ENCODE measurements around the gene TBL1X. TPM values are rescaled to one million over a fixed set of nuclear protein-coding genes. Genes with fewer than 3 reads are reported as not detected.

Gene TBL1X
- polyA plus RNA-seq, 3 donors = 12.5 to 19.5 (median 13.8) TPM

DNA sequence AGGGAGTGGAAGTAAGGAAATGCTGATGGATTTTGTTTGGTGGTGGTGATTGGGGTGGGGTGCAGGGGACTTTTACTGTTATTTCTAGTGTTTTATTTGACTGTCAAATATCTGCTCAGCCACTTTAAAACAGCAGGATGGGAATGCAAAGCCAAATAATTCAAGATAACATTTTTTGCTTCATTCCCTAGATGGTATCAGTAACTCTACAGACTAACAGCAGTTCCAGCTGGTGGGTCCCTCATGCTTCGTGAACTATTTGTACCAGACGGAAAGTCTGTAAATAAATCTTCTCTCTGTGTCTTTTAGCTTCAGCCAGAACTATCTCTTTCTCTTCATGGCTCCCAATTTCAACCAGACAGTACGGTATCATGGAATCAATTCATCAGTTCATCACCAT lies 273.3 kb downstream of the TBL1X start:
- TF ChIP-seq, protein P1, sequence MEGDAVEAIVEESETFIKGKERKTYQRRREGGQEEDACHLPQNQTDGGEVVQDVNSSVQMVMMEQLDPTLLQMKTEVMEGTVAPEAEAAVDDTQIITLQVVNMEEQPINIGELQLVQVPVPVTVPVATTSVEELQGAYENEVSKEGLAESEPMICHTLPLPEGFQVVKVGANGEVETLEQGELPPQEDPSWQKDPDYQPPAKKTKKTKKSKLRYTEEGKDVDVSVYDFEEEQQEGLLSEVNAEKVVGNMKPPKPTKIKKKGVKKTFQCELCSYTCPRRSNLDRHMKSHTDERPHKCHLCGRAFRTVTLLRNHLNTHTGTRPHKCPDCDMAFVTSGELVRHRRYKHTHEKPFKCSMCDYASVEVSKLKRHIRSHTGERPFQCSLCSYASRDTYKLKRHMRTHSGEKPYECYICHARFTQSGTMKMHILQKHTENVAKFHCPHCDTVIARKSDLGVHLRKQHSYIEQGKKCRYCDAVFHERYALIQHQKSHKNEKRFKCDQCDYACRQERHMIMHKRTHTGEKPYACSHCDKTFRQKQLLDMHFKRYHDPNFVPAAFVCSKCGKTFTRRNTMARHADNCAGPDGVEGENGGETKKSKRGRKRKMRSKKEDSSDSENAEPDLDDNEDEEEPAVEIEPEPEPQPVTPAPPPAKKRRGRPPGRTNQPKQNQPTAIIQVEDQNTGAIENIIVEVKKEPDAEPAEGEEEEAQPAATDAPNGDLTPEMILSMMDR (IDR thresholded peaks at IDR 0.05) = no peak
- Histone ChIP-seq H3K9me3 (replicated peaks in 1 of 2; ENCODE audit: control insufficient read depth in 1 of 2, insufficient read depth in 1 of 2, low read length in 2 of 2) (no peaks in the 10 kb centered on the region), H3K27ac (ENCODE audit: low read depth in 1 of 2, low read length in 2 of 2) (no peak overlapping the region), H3K9ac (ENCODE audit: insufficient read depth, low read length, poor library complexity, severe bottlenecking) (no peak overlapping the region), H3K36me3 (replicated peaks in 1 of 2; ENCODE audit: control insufficient read depth in 1 of 2, insufficient read depth in 2 of 2, low read length in 2 of 2) (no peaks in the 10 kb centered on the region), H3K4me2 (replicated peaks; ENCODE audit: extremely low read depth, low read length, poor library complexity, severe bottlenecking) (no peak overlapping the region), H4K20me1 (ENCODE audit: insufficient read depth, low read length) (no peaks in the 10 kb centered on the region), H2AFZ (ENCODE audit: insufficient read depth, low read depth, low read length, poor library complexity, severe bottlenecking) (no peak overlapping the region), H3K4me3 (replicated peaks in 1 of 3; ENCODE audit: low read depth in 2 of 3, low read length in 3 of 3) (no peak overlapping the region), H3K79me2 (ENCODE audit: insufficient read depth, low read length) (no peaks in the 10 kb centered on the region), H3K27me3 (ENCODE audit: control insufficient read depth in 2 of 2, insufficient read depth in 2 of 2, low read length in 2 of 2) (no peaks in the 10 kb centered on the region), H3K4me1 (ENCODE audit: control insufficient read depth in 1 of 2, insufficient read depth in 2 of 2, low read length in 2 of 2) (no peaks in the 10 kb centered on the region)
- no peak for DNase-seq
- Mint-ChIP-seq H3K4me3 (no peak overlapping the region), H3K4me1 (no peaks in the 10 kb centered on the region), H3K27ac (no peak overlapping the region), H3K9me3 (peaks cover 0 to 5% (median 0%) of the 10 kb centered on the region in 7 donors), H3K36me3 (no peaks in the 10 kb centered on the region), H3K27me3 (ENCODE audit: low read depth in 3 of 3) (peaks cover 3 to 26% (median 4%) of the 10 kb centered on the region in 3 donors)
- intact Hi-C loops (cut with micrococcal nuclease) = no loop called here
- WGBS (ENCODE audit: insufficient coverage) = no CpG with 5 or more reads among the region's 3 CpGs

- 75% methylated on average over 1 of the region's 5 CpGs for WGBS (ENCODE audit: insufficient coverage)
- H3K27ac ChIP-seq (ENCODE audit: low read depth in 1 of 2, low read length in 2 of 2) = no peak overlapping the region
These were observed 274.3 kb downstream of the TBL1X start for GRCh38 chrX:9739130-9739529.

More at GRCh38 chrX:9739130-9739529, 274.3 kb downstream of the TBL1X start:
- Histone ChIP-seq H3K4me3 (replicated peaks in 1 of 3; ENCODE audit: low read depth in 2 of 3, low read length in 3 of 3) (no peak overlapping the region), H3K36me3 (replicated peaks in 1 of 2; ENCODE audit: control insufficient read depth in 1 of 2, insufficient read depth in 2 of 2, low read length in 2 of 2) (no peaks in the 10 kb centered on the region), H3K27me3 (ENCODE audit: control insufficient read depth in 2 of 2, insufficient read depth in 2 of 2, low read length in 2 of 2) (no peaks in the 10 kb centered on the region), H3K9me3 (replicated peaks in 1 of 2; ENCODE audit: control insufficient read depth in 1 of 2, insufficient read depth in 1 of 2, low read length in 2 of 2) (no peaks in the 10 kb centered on the region), H4K20me1 (ENCODE audit: insufficient read depth, low read length) (no peaks in the 10 kb centered on the region), H3K4me2 (replicated peaks; ENCODE audit: extremely low read depth, low read length, poor library complexity, severe bottlenecking) (no peak overlapping the region), H2AFZ (ENCODE audit: insufficient read depth, low read depth, low read length, poor library complexity, severe bottlenecking) (no peak overlapping the region), H3K4me1 (ENCODE audit: control insufficient read depth in 1 of 2, insufficient read depth in 2 of 2, low read length in 2 of 2) (no peaks in the 10 kb centered on the region), H3K9ac (ENCODE audit: insufficient read depth, low read length, poor library complexity, severe bottlenecking) (no peak overlapping the region), H3K79me2 (ENCODE audit: insufficient read depth, low read length) (no peaks in the 10 kb centered on the region)
- Mint-ChIP-seq H3K36me3 (no peaks in the 10 kb centered on the region), H3K27me3 (ENCODE audit: low read depth in 3 of 3) (peaks cover 2 to 27% (median 11%) of the 10 kb centered on the region in 3 donors), H3K9me3 (peaks cover 0 to 5% (median 0%) of the 10 kb centered on the region in 7 donors), H3K4me3 (no peak overlapping the region), H3K27ac (no peak overlapping the region), H3K4me1 (no peaks in the 10 kb centered on the region)
- DNase-seq = no peak
- intact Hi-C loops (cut with micrococcal nuclease) = no loop called here
- TF ChIP-seq, protein P1 (IDR thresholded peaks at IDR 0.05) = no peak
